B cell (primary cell): ENCODE measurements around the gene SLC22A13.

Source experiments
- CTCF ChIP-seq: fragments of 200-600 bp; IDR thresholded peaks from one replicate; pipeline ENCODE4 v1.8.0; 2022; ENCODE audit warnings: antibody characterized with exemption, mild to moderate bottlenecking
- EZH2 ChIP-seq: IDR thresholded peaks from 2 replicates; pipeline ENCODE4 v1.6.1; 2012; ENCODE audit warnings: borderline replicate concordance, low read depth, mild to moderate bottlenecking, moderate library complexity, low read length; ENCODE audit not compliant: insufficient read depth, poor library complexity, severe bottlenecking

GRCh38 chr3:38270606-38271005 is 5.0 kb downstream of the SLC22A13 start:
- TF ChIP-seq CTCF (no peak), EZH2 (no peak)
